OCI-LY3 (cell line): Measurements from ENCODE around the gene KLF3.

ENCODE experiments used
- CTCF ChIP-seq: fragments of 200-600, 300-600 bp; sonication (generic); IDR thresholded peaks from 2 replicates; pipeline ENCODE4 v1.5.1; 2014; ENCODE audit warnings: antibody characterized with exemption, low read length, low read depth
- EZH2phosphoT487 ChIP-seq: fragments of 200-600 bp; shearing (Covaris generic); IDR thresholded peaks from 2 replicates; pipeline ENCODE4 v1.6.1; 2018; ENCODE audit warnings: antibody characterized with exemption, mixed run types, low read depth

- TF ChIP-seq CTCF: no peak
- no peak for TF ChIP-seq EZH2phosphoT487
Measured at GRCh38 chr4:38666766-38667084, 2.7 kb downstream of the KLF3 start.
